Measurements from ENCODE around the gene CYP2W1. TPM values are rescaled to one million over a fixed set of nuclear protein-coding genes. Genes with fewer than 3 reads are reported as not detected.
"Not testable (repeated sequence)": the region's sequence is repeated elsewhere in the genome, so short reads cannot be mapped to it uniquely, and the experiment has no call there.

CYP2W1 gene
- total and polyA plus RNA-seq, 3 donors from 2014 or later: 0.61 to 1.2 (median 0.71) TPM

- Histone ChIP-seq H3K4me1 (no peaks in the 10 kb centered on the region), H3K27me3 (no peaks in the 10 kb centered on the region), H3K36me3 (ENCODE audit: low read depth, missing control alignments) (no peaks in the 10 kb centered on the region), H3K9me3 (no peaks in the 10 kb centered on the region), H3K4me3 (no peak overlapping the region), H3K27ac (no peak overlapping the region)
- 57 to 62% methylated on average over 2 of the region's 2 CpGs for WGBS, 2 donors
- no peak for TF ChIP-seq POLR2A (IDR thresholded peaks at IDR 0.05)
- no peak for DNase-seq
- intact Hi-C loops (cut with DNase I; ENCODE audit: low total_unique reads): no loop called here
Measured at GRCh38 chr7:940599-941408, 42.2 kb upstream of the CYP2W1 start.

- H3K27me3 ChIP-seq: not testable (repeated sequence)
Measured at GRCh38 chr7:943793-944192, 39.2 kb upstream of the CYP2W1 start.

GRCh38 chr7:944744-945143, 38.2 kb upstream of the CYP2W1 start:
- H3K4me3 ChIP-seq: no peak overlapping the region
- no peak for DNase-seq
- WGBS, 2 donors: 88 to 89% methylated on average over 5 of the region's 5 CpGs
- H3K27ac ChIP-seq: no peak overlapping the region
- no peaks in the 10 kb centered on the region for H3K27me3 ChIP-seq
- intact Hi-C loops (cut with DNase I; ENCODE audit: low total_unique reads): no loop called here
- no peaks in the 10 kb centered on the region for H3K9me3 ChIP-seq
- no peaks in the 10 kb centered on the region for H3K36me3 ChIP-seq (ENCODE audit: low read depth, missing control alignments)
- H3K4me1 ChIP-seq: no peaks in the 10 kb centered on the region
- TF ChIP-seq POLR2A (IDR thresholded peaks at IDR 0.05) (no peak), CTCF (IDR thresholded peaks at IDR 0.05) (no peak)

More at GRCh38 chr7:943793-944192, 39.2 kb upstream of the CYP2W1 start:
- H3K4me3 ChIP-seq; H3K36me3 ChIP-seq (ENCODE audit: low read depth, missing control alignments); H3K9me3 ChIP-seq; H3K27ac ChIP-seq; H3K4me1 ChIP-seq; intact Hi-C loops (cut with DNase I; ENCODE audit: low total_unique reads); DNase-seq: not testable (repeated sequence)
- 80 to 89% methylated on average over 4 of the region's 4 CpGs for WGBS, 2 donors

- 87 to 100% methylated on average over 1 to 13 of the region's 13 CpGs for WGBS, 2 donors
- no peak overlapping the region for H3K27ac ChIP-seq
- H3K36me3 ChIP-seq (ENCODE audit: low read depth, missing control alignments): no peaks in the 10 kb centered on the region
- no peaks in the 10 kb centered on the region for H3K4me1 ChIP-seq
- no peak for DNase-seq
- H3K27me3 ChIP-seq: no peaks in the 10 kb centered on the region
- intact Hi-C loops (cut with DNase I; ENCODE audit: low total_unique reads): no loop called here
- no peak for TF ChIP-seq CTCF (IDR thresholded peaks at IDR 0.05)
- TF ChIP-seq POLR2A (IDR thresholded peaks at IDR 0.05): no peak
- no peaks in the 10 kb centered on the region for H3K9me3 ChIP-seq
- no peak overlapping the region for H3K4me3 ChIP-seq
Measured at GRCh38 chr7:945147-945555, 37.8 kb upstream of the CYP2W1 start.

- no peak for DNase-seq
- 57 to 81% methylated on average over 6 to 28 of the region's 30 CpGs for WGBS, 2 donors
- Histone ChIP-seq H3K27me3 (no peaks in the 10 kb centered on the region), H3K36me3 (ENCODE audit: low read depth, missing control alignments) (no peaks in the 10 kb centered on the region), H3K4me3 (no peak overlapping the region), H3K9me3 (no peaks in the 10 kb centered on the region), H3K4me1 (no peaks in the 10 kb centered on the region), H3K27ac (no peak overlapping the region)
- no peak for TF ChIP-seq CTCF (IDR thresholded peaks at IDR 0.05)
- intact Hi-C loops (cut with DNase I; ENCODE audit: low total_unique reads): no loop called here
Measured at GRCh38 chr7:945556-946255, 37.3 kb upstream of the CYP2W1 start.
